Measurements from ENCODE around the gene RASEF. TPM values are rescaled to one million over a fixed set of nuclear protein-coding genes. Genes with fewer than 3 reads are reported as not detected.

Gene RASEF
- total RNA-seq, 4 donors from 2014 or later, result 0.13 to 0.72 (median 0.33) TPM

DNA sequence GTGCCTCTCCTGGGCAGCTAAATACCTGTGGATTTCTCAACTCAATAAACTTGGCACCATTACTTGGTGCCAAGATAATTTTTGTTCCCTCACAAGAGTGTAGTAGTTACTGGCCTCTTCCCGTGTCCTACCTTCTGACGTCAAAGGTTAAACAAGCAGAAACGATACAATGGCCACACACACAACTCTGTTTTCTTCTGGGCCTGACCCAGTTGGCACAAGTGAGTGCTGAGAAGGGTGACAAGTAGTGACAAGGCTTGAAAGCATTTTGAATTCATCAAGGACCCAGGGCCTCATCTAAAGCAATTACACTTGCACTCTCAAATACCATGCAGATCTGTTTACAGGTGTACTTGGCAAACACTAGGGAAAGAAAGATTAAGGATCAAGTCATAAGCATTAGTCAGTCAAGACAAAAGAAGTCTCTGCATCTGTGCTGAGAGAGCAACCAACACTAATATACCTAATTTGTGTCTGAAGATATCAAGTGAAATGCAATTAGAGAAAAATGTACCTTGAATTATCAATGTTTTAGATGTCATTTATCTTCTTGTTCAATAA is 30.8 kb downstream of the RASEF start:
- H3K9me3 ChIP-seq, result no peaks in the 10 kb centered on the region
- H3K27ac ChIP-seq, result no peak overlapping the region
- no peaks in the 10 kb centered on the region for H3K36me3 ChIP-seq
- WGBS, 2 donors (ENCODE audit: low coverage in 1 of 2), result 53% methylated on average over 3 of the region's 3 CpGs; no CpG with 5 or more reads in 1 of the 2 donors
- no peak for ATAC-seq
- no peaks in the 10 kb centered on the region for H3K27me3 ChIP-seq
- H3K4me1 ChIP-seq, result no peaks in the 10 kb centered on the region
- TF ChIP-seq EP300 (IDR thresholded peaks at IDR 0.05), result no peak
- TF ChIP-seq POLR2AphosphoS5 (IDR thresholded peaks at IDR 0.05), result no peak
- TF ChIP-seq, protein P1, sequence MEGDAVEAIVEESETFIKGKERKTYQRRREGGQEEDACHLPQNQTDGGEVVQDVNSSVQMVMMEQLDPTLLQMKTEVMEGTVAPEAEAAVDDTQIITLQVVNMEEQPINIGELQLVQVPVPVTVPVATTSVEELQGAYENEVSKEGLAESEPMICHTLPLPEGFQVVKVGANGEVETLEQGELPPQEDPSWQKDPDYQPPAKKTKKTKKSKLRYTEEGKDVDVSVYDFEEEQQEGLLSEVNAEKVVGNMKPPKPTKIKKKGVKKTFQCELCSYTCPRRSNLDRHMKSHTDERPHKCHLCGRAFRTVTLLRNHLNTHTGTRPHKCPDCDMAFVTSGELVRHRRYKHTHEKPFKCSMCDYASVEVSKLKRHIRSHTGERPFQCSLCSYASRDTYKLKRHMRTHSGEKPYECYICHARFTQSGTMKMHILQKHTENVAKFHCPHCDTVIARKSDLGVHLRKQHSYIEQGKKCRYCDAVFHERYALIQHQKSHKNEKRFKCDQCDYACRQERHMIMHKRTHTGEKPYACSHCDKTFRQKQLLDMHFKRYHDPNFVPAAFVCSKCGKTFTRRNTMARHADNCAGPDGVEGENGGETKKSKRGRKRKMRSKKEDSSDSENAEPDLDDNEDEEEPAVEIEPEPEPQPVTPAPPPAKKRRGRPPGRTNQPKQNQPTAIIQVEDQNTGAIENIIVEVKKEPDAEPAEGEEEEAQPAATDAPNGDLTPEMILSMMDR (IDR thresholded peaks at IDR 0.05), result no peak
- TF ChIP-seq POLR2A (IDR thresholded peaks at IDR 0.05), result no peak
- H3K4me3 ChIP-seq, result no peak overlapping the region

DNA sequence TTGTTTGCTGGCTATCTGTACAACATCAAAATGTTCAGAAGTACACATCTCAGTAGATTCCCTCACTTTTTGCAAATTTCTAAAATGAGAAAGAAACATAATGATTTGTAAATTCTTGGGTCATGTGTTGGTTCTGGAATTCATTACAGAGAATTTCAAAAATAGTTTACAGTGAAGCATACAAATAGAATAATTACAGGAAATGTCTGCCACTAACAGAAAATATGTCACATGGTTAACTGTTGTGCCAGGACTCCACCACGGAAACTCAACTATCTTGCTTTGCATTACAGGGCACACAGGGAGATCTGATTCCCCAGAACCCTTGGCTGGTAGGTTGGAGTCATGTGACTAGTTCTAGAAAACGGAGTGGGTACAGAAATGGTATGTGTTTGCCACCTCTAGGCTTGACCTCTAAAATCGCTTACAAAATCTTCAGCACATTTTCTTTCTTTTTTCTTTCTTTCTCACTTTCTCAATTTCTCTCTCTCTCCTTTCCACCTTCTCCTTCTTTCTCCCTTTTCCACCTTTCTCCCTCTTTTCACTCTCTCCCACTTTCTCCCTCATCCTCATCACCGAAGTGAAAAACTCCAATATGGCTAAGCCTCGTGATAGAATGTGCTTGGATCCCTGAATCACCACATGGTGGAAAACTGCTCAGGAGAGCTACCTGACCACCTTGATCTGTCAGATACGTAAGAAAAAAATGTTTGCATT is 32.4 kb downstream of the RASEF start:
- no peak for ATAC-seq
- H3K27ac ChIP-seq, result no peak overlapping the region
- WGBS, 2 donors (ENCODE audit: low coverage in 1 of 2), result 65 to 78% methylated on average over 5 to 6 of the region's 6 CpGs
- H3K27me3 ChIP-seq, result no peaks in the 10 kb centered on the region
- no peaks in the 10 kb centered on the region for H3K9me3 ChIP-seq
- no peak overlapping the region for H3K4me3 ChIP-seq
- no peaks in the 10 kb centered on the region for H3K4me1 ChIP-seq
- H3K36me3 ChIP-seq, result no peaks in the 10 kb centered on the region
- TF ChIP-seq, protein P1 (IDR thresholded peaks at IDR 0.05), result no peak
- TF ChIP-seq EP300 (IDR thresholded peaks at IDR 0.05) (no peak), POLR2A (IDR thresholded peaks at IDR 0.05) (no peak), POLR2AphosphoS5 (IDR thresholded peaks at IDR 0.05) (no peak)

DNA sequence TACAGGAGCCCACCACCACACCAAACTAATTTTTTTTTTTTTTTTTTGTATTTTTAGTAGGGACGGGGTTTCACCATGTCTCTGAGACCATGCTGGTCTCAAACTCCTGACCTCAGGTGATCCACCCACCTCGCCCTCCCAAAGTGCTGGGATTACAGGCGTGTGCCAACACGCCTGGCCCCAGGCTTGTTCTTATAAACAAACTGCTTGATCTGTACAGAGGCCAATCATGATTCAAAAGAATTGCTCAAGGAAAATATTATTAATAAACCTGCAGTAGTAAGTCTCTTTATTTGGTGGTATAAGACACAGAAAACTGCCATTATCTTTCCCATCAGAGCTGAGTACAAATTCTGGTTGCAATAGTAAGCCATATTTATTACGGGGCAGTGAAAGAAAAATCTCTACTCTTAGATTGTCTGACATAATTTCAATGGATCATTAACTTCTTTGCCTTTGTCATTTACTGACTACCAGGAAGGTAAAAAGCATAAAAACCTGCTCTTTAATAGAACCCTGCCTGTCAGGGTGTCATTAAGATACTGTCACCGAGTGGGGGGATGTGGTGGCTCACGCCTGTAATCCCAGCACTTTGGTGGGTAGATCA is 33.3 kb downstream of the RASEF start:
- no peak overlapping the region for H3K4me3 ChIP-seq
- H3K27me3 ChIP-seq, result no peaks in the 10 kb centered on the region
- H3K27ac ChIP-seq, result no peak overlapping the region
- H3K4me1 ChIP-seq, result no peaks in the 10 kb centered on the region
- ATAC-seq, result no peak
- 83 to 94% methylated on average over 3 to 6 of the region's 7 CpGs for WGBS, 2 donors (ENCODE audit: low coverage in 1 of 2)
- H3K36me3 ChIP-seq, result no peaks in the 10 kb centered on the region
- H3K9me3 ChIP-seq, result no peaks in the 10 kb centered on the region
- TF ChIP-seq EP300 (IDR thresholded peaks at IDR 0.05), result no peak
- TF ChIP-seq POLR2AphosphoS5 (IDR thresholded peaks at IDR 0.05), result no peak
- TF ChIP-seq POLR2A (IDR thresholded peaks at IDR 0.05), result no peak

DNA sequence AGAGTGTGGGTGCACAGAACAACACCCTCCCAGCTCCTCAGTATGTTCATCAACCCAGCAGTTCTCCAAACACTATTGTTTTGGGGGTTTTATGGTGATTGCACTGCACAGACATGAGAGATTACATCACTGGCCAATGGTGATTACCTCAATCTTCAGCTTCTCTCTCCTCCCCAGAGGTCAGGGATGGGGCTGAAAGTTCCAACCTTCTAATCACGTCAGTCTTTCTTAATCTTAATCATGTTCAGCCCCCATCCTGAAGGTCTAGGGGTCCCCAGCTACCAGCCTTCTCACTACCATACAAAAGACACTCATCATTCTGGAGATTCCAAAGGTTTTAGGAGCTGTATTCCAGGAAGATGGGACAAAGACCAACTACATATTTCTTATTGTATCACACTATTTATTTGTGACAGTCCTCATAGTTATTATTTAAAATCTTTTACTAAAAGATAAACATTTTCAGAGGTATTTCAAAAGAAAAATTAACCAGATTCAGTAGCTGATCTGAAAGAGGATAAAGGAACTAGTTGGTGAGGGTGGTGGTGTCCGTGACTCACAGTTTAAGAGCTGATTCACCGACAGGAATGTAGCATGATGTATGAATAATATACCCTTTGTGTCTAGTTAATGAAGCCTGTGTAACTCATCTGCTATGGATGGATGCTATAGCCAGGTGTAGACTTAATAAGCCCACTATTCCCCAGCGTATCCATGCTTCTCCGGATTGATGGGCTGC is 35.6 kb downstream of the RASEF start:
- no peaks in the 10 kb centered on the region for H3K27me3 ChIP-seq
- no peak overlapping the region for H3K4me3 ChIP-seq
- H3K36me3 ChIP-seq, result no peaks in the 10 kb centered on the region
- no peak for ATAC-seq
- H3K9me3 ChIP-seq, result no peaks in the 10 kb centered on the region
- H3K4me1 ChIP-seq, result no peaks in the 10 kb centered on the region
- no peak overlapping the region for H3K27ac ChIP-seq
- TF ChIP-seq POLR2AphosphoS5 (IDR thresholded peaks at IDR 0.05) (no peak), EP300 (IDR thresholded peaks at IDR 0.05) (no peak), POLR2A (IDR thresholded peaks at IDR 0.05) (no peak)
- TF ChIP-seq, protein P1 (IDR thresholded peaks at IDR 0.05), result no peak
- 72 to 82% methylated on average over 4 of the region's 5 CpGs for WGBS, 2 donors (ENCODE audit: low coverage in 1 of 2)

DNA sequence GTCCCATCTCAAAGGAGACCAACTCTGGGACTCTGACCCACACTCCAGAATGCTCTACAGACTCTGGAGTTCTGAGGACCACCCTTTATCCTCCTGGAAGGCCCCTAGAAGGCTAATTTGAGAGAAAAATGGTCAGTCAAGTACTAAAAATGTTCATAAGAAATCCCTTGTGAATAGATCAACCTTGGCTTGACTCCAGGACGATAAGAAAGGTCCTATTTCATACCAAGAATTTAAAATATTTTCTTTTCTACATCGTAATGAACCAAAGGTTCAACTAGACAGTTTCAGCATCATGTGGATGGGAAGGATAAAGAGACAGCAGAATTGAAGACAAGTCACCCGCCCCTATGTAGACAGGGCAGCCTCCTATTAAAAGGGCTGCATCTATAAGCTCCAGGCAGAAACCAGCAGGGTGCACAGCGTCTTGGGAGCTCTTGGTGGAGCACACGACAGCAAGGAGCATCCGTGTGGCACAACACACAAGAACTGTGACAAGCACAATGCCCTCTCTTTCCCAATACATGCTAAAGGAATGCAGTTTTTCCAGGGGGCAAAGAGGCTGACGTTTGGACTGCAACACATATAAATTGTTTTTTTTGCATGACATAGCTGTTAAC is 38.3 kb downstream of the RASEF start:
- ATAC-seq, result no peak
- Histone ChIP-seq H3K36me3 (no peaks in the 10 kb centered on the region), H3K27me3 (no peaks in the 10 kb centered on the region), H3K4me3 (no peak overlapping the region), H3K9me3 (no peaks in the 10 kb centered on the region), H3K27ac (no peak overlapping the region), H3K4me1 (no peaks in the 10 kb centered on the region)
- WGBS, 2 donors (ENCODE audit: low coverage in 1 of 2), result 40 to 43% methylated on average over 2 to 7 of the region's 7 CpGs
- TF ChIP-seq EP300 (IDR thresholded peaks at IDR 0.05), result no peak
- TF ChIP-seq, protein P1 (IDR thresholded peaks at IDR 0.05), result no peak
- TF ChIP-seq POLR2A (IDR thresholded peaks at IDR 0.05), result no peak
- no peak for TF ChIP-seq POLR2AphosphoS5 (IDR thresholded peaks at IDR 0.05)

All from gastroesophageal sphincter (tissue), 4 donors.